Colonic mucosa (tissue), 4 donors: ENCODE results near the gene DHX9. TPM values are rescaled to one million over a fixed set of nuclear protein-coding genes. Genes with fewer than 3 reads are reported as not detected.

Source experiments
- DNase-seq: peaks from one replicate; pipeline ENCODE4 v3.0.0-alpha.2; 2020
- H3K27ac ChIP-seq: fragments of 200-600 bp; one replicate; pipeline ENCODE4 v1.8.0; 2021
- H3K27me3 ChIP-seq: fragments of 200-600 bp; one replicate; pipeline ENCODE4 v1.8.0; 2021
- H3K36me3 ChIP-seq: fragments of 200-600 bp; one replicate; pipeline ENCODE4 v1.8.0; 2021
- H3K4me1 ChIP-seq: fragments of 200-600 bp; one replicate; pipeline ENCODE4 v1.8.0; 2021; ENCODE audit warnings: mild to moderate bottlenecking
- H3K4me3 ChIP-seq: fragments of 200-600 bp; one replicate; pipeline ENCODE4 v1.8.0; 2021
- H3K9ac ChIP-seq, 2 donors: one replicate each; pipeline ENCODE4 v1.7.0; 2013; ENCODE audit warnings: control low read depth in 2 of 2, low read depth in 2 of 2, low read length in 2 of 2
- H3K9me3 ChIP-seq: fragments of 200-600 bp; one replicate; pipeline ENCODE4 v1.8.0; 2021
- intact Hi-C: fragments of 100-400 bp; cut with DNase I; formaldehyde crosslinking; loops from one replicate; pipeline ENCODE4 v1.14.1; 2022
- total RNA-seq, 2 donors: library from RNA; stranded (reverse); fragmentation: NEBNext Ultra II Directional in 1 of 2; extraction: Animal tissue kit (Norgen Biotek cat#: 25700) in 1 of 2; gene quantifications; one replicate each; pipeline ENCODE4 v1.2.1, GENCODE V29; 2021
- TF ChIP-seq, protein P1 (sequence below): fragments of 200-600 bp; IDR thresholded peaks from one replicate; pipeline ENCODE4 v1.8.0; 2022; ENCODE audit warnings: antibody characterized with exemption, mild to moderate bottlenecking
- donor health status: healthy.
- donor health status: DM: no; HTN: no; CAD: no.
- donor health status: DM: no; HTN: no; CAD: no.

Gene DHX9
- total RNA-seq, 2 donors from 2014 or later: 99.2 to 164 TPM

DNA sequence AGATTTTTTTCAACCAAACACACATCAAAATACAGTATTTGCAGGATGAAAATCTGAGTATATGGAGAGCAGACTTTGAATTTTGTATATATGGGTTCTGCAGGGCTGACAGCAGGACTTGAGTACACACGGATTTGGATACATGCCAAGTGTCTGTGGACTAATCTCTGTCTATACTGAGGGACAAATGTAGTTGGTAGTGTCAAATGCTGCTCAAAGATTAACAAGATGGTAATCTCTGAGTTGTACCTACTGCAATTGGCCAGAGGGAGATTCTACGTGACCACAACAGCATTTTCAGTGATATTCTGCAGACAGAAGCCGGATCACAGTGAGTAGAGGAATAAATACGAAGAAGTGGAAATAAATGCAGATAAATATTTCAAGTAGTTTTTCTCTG, 70.4 kb downstream of the DHX9 start:
- no peaks in the 10 kb centered on the region for H3K36me3 ChIP-seq
- H3K4me1 ChIP-seq: no peaks in the 10 kb centered on the region
- no peaks in the 10 kb centered on the region for H3K9me3 ChIP-seq
- intact Hi-C loops: no loop called here
- no peak overlapping the region for H3K27ac ChIP-seq
- TF ChIP-seq, protein P1, sequence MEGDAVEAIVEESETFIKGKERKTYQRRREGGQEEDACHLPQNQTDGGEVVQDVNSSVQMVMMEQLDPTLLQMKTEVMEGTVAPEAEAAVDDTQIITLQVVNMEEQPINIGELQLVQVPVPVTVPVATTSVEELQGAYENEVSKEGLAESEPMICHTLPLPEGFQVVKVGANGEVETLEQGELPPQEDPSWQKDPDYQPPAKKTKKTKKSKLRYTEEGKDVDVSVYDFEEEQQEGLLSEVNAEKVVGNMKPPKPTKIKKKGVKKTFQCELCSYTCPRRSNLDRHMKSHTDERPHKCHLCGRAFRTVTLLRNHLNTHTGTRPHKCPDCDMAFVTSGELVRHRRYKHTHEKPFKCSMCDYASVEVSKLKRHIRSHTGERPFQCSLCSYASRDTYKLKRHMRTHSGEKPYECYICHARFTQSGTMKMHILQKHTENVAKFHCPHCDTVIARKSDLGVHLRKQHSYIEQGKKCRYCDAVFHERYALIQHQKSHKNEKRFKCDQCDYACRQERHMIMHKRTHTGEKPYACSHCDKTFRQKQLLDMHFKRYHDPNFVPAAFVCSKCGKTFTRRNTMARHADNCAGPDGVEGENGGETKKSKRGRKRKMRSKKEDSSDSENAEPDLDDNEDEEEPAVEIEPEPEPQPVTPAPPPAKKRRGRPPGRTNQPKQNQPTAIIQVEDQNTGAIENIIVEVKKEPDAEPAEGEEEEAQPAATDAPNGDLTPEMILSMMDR: no peak
- no peak for DNase-seq
- H3K4me3 ChIP-seq: no peak overlapping the region
- H3K9ac ChIP-seq: no peak overlapping the region
- no peaks in the 10 kb centered on the region for H3K27me3 ChIP-seq

DNA sequence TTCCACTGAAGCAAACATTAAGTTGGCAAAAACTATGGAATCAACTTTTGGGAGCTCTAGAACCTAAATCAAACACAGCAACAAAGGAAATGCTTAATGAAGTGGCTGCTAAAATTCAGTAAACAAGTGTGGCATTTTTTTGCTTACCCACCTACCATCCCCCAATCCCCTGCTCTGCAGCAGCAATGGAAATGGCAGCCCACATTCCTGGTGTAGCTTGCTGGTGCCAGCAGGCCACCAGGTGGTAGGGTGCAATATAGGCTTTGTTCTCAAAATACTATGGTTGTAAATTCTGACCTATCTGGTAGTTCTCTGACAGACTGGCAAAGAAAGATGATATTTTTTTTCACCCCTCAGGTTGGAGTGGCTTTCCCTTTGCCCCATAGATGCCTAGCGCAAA, 71.0 kb downstream of the DHX9 start:
- Histone ChIP-seq H3K9ac (no peak overlapping the region), H3K4me3 (no peak overlapping the region), H3K27me3 (no peaks in the 10 kb centered on the region), H3K9me3 (no peaks in the 10 kb centered on the region), H3K36me3 (no peaks in the 10 kb centered on the region), H3K4me1 (no peaks in the 10 kb centered on the region), H3K27ac (no peak overlapping the region)
- TF ChIP-seq, protein P1: no peak
- no peak for DNase-seq
- intact Hi-C loops: no loop called here

DNA sequence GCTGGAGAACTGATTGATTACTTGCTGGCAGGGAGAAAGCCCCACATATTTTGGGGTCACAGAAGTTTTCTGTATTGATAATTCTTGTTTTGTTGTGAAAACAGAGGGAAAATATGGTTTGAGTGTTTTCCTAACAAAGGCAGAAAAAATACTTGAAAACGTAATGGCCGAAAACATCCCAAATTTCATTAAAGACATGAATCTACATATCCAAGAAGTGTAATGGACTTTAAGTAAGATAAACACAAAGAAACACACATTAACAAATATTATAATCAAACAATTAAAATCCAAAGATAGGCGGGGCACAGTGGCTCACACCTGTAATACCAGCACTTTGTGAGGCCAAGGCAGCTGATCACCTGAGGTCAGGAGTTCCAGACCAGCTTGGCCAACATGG, 74.3 kb downstream of the DHX9 start:
- H3K4me1 ChIP-seq: no peaks in the 10 kb centered on the region
- TF ChIP-seq, protein P1: no peak
- H3K4me3 ChIP-seq: no peak overlapping the region
- intact Hi-C loops: no loop called here
- H3K9ac ChIP-seq: no peak overlapping the region
- no peak for DNase-seq
- H3K36me3 ChIP-seq: no peaks in the 10 kb centered on the region
- H3K27me3 ChIP-seq: no peaks in the 10 kb centered on the region
- no peak overlapping the region for H3K27ac ChIP-seq
- H3K9me3 ChIP-seq: no peaks in the 10 kb centered on the region

DNA sequence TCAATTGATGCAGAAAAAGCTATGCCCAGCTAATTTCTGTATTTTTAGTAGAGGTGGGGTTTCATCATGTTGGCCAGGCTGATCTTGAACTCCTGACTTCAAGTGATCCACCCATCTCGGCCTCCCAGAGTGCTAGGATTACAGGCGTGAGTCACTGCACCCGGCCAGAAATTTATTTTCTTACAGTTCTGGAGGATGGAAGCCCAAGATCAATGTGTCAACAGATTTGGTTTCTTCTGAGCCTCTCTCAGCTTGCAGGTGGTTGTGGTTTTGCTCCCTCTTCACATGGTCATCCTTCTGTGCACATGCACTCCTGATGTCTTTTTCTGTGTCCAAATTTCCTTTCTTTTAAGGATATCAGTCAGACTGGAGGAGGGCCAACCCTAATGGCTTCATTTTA, 78.2 kb downstream of the DHX9 start:
- Histone ChIP-seq H3K4me1 (no peaks in the 10 kb centered on the region), H3K4me3 (no peak overlapping the region), H3K9me3 (no peaks in the 10 kb centered on the region), H3K27ac (no peak overlapping the region), H3K36me3 (no peaks in the 10 kb centered on the region), H3K9ac (no peak overlapping the region), H3K27me3 (no peaks in the 10 kb centered on the region)
- TF ChIP-seq, protein P1: no peak
- intact Hi-C loops: no loop called here
- no peak for DNase-seq

DNA sequence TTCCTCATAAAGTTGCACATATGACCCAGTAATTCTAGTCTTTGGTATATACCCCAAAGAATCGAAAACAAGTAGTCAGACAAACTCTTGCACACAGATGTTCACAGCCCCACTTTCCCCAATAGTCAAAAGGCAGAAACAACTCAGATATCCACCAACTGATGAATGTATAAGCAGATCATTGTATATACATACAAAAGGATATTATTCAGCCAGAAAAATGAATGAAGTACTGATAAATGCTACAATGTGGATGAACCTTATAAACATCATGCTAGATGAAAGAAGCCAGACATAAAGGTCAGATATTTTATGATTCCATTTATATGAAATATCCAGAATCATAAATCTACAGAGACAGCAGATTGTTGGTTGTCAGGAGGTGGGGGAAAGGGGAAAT, 86.5 kb downstream of the DHX9 start:
- no peaks in the 10 kb centered on the region for H3K27me3 ChIP-seq
- TF ChIP-seq, protein P1: no peak
- no peaks in the 10 kb centered on the region for H3K9me3 ChIP-seq
- DNase-seq: no peak
- no peaks in the 10 kb centered on the region for H3K36me3 ChIP-seq
- no peaks in the 10 kb centered on the region for H3K4me1 ChIP-seq
- no peak overlapping the region for H3K9ac ChIP-seq
- intact Hi-C loops: no loop called here
- H3K27ac ChIP-seq: no peak overlapping the region
- H3K4me3 ChIP-seq: no peak overlapping the region
